Measurements from ENCODE around the gene PIEZO2.
A peak's percentile ranks its signal among the peaks of the same experiment; 100 is the strongest.

The PIEZO2 gene

GRCh38 chr18:10771053-10771709, 378.2 kb downstream of the PIEZO2 start:
- no peak for DNase-seq

- no peak for DNase-seq
Measured at GRCh38 chr18:10770264-10770663, 379.1 kb downstream of the PIEZO2 start.

DNA sequence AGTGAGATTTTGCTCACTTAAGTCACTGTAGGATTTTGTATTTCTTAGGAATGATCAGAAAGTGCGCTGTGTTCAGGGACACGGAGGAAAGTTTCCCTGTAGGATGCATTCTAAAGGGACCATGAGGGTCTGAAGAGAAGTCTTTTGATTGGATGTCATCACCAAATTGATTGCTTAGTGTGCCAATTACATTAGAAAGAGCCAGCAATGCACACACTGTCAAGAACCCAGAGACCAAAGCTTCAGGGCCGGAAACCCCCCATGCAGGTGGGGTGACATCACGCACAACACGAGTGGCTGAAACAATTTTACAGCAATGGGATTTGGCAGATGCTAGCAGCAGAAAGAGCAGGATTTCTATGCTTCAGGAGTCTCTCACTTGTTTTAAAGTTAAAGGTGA, 381.1 kb downstream of the PIEZO2 start:
- DNase-seq, result no peak

DNA sequence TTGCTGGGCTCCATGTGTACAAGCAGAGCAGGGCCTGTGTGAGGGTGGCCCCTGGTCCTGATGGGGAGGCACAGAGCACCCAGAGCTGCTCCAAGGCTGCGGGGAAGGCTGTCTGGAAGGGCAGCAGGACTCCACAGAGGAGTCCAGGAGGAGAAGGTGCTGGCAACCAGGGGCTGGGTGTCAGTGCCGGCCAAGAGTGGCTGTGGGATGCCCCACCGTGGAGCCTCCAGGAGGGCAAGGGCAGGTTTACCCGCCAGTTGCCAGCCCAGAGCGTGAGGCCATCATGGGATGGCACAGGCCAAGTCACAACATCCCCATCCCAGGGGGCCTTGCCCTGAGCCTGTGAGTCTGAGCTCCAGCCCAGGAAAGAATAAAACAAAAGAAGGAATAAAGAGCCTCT, 381.7 kb downstream of the PIEZO2 start:
- DNase-seq, result no peak

- no peak for DNase-seq
Measured at GRCh38 chr18:10760986-10761385, 388.4 kb downstream of the PIEZO2 start.

GRCh38 chr18:10759241-10759640, 390.1 kb downstream of the PIEZO2 start:
- no peak for DNase-seq

DNA sequence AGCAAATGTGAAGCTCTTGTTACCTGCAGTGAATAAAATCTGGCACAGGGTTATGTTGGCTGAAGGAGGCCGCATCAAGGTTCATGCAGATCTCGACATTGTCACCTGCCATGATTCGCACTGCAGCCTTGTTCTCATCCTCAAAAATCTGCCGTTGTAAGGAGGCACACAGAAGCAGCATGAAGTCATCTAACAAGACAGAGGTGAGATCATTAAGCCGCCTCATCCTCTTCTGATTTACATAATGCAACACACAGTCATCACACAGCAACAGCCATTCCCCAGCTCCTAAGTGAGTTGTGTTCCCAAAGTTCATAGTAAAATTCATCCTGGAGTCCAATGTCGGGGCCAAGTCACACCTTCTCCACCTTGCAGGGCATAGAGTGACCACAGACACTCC, 391.4 kb downstream of the PIEZO2 start:
- no peak for DNase-seq

DNA sequence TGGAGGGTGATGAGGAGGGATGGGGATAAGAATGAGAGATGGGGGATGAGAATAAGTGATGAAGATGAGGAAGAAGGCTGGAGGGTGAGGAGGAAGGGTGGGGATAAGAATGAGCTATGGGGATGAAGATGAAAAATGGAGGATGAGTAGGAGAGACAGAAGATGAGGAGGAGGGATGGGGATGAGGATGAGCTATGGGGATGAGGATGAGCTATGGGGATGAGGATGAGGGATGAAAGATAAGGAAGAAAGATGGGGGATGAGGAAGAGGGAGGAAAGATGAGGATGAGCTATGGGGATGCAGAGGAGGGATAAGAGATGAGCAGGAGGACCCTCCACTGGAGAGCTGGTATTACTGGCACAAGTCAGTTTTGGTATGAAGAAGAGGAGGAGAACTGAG, 392.0 kb downstream of the PIEZO2 start:
- DNase-seq, result no peak

- DNase-seq, result no peak
Measured at GRCh38 chr18:10755855-10756254, 393.5 kb downstream of the PIEZO2 start.

DNA sequence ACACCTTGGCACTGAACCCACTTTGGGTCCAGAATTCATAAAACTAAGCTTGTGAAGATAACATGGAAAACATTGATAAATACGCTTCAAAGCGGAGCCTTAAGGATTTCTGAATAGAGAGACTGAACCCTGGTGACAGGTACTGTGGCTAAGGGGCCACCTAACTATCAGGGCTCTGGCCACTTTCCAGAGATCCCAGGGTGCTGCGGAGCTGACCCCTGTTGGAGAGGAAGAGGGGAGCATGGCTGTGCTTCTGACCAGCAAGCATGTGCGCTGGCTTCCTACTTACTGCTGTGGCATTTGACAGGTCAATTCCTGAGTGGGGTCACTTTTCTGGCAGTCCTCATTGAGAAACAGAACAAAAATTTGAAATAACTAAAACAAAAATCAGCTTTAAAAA, 395.2 kb downstream of the PIEZO2 start:
- DNase-seq, result no peak

DNA sequence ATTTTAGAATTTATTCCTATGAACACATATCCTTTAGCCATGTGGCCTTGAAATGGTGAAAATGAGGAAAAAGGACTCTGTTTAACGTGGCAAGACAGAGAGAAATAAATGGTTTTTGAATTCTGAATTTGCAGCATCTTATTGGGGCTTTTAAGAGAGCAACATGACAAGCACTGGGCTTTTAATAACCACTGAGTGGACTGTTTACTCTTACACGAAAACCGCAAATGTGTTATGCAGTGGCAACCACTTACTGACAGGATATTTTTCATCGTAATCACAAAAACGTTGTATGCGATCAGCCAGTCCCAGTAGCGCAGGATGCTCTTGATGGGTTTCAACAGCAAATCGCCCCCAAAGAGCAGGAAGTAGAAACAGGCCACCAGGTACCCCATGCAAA, 397.0 kb downstream of the PIEZO2 start:
- DNase-seq, result no peak

- DNase-seq, result no peak
Measured at GRCh38 chr18:10751653-10752052, 397.7 kb downstream of the PIEZO2 start.

DNA sequence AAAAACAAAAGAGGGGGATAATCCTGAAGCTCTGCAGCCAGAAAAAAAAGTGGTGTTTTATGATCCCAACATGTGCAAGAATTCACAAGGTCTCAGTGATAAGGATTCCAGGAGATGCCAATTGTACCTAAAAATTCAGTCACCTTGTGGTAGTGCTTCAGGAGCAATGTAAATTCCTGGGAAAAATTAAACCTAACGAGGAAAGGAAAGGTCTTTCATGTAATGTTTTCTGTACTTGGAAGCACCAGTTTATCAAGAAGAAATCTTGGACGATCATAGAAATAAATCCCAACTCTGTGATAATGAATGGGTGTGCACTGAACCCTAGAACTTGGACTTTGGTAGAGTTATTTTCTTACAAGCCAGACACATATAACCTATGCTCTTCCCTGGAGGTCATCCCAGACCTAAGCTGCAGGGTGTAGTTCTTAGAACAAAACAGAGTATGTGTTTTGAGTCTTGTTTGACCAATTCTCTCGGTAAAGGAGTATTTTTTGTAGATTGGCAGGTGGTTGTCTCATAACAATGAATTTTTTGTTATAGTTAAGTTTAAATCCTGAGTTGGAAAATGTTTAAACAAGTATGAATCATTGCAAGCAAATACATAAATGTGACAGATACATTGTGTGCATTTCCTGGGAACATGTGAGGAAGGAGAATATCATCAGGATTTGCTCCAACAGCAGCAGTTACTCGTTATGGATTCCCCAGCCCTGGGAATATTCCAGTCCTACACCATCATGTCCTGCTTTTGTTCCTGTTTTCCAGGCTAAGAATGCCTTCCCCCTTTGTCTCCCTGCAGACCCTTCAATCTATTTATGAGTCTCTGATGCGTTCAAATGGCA, 399.0 kb downstream of the PIEZO2 start:
- no peak for DNase-seq

DNA sequence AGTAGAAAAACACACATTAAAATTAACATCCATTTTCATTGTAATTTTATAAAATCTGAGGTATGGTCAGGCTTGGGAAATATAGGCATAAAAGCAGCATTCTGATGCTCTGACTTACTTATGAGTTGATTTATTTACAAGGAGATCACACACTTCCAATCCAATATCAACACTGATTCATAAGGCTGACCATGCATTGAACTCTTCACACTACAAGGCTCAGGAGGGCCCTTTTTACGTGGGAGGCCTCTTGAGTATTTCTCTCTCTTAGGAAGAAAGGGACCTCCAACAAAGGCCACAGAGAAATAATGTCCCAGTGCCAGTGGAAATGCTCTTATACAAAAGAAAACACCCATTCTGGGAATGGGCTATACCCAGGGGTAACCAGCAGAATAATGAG, 400.7 kb downstream of the PIEZO2 start:
- no peak for DNase-seq

- DNase-seq, result no peak
Measured at GRCh38 chr18:10745971-10746370, 403.4 kb downstream of the PIEZO2 start.

- no peak for DNase-seq
Measured at GRCh38 chr18:10745219-10745618, 404.1 kb downstream of the PIEZO2 start.

DNA sequence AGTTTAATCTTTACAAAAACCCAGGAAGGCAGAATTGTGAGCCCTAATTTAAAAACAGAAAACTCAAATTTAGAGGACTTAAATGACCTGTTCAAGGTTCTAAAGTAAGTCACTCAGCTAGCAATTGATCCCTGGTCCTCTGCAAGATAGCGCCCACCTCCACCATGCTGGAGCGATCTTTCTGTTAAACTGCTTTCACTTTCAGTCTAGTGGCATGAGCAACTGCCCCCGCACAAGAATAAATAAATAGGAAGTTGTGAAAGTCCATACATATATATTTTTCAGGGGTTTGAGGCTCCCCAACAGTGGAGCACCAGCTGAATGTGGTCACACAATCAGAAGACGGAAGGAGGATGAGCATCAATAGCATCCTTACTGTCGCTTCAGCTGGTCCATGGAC, 405.6 kb downstream of the PIEZO2 start:
- DNase-seq, result no peak

- no peak for DNase-seq
Measured at GRCh38 chr18:10739152-10739551, 410.2 kb downstream of the PIEZO2 start.

DNA sequence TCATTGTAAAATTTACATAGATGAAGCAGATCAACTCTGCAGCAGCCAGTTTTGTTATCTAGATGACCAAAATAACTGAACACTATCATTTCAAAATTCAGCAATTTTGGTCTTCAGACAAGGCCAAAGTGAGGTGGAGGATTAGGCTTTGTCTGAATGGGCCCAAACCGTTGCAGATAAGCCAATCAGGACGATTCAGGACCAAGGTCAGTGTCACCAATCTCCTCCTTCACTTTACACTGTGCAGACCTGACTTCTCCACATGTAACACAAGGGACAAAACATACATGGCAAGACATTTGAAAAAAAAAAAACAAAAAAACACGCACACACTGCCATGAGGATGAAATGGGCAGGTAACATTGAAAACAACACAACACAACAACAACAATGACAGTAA, 412.4 kb downstream of the PIEZO2 start:
- DNase-seq, result no peak

GRCh38 chr18:10732990-10733389, 416.4 kb downstream of the PIEZO2 start:
- no peak for DNase-seq

DNA sequence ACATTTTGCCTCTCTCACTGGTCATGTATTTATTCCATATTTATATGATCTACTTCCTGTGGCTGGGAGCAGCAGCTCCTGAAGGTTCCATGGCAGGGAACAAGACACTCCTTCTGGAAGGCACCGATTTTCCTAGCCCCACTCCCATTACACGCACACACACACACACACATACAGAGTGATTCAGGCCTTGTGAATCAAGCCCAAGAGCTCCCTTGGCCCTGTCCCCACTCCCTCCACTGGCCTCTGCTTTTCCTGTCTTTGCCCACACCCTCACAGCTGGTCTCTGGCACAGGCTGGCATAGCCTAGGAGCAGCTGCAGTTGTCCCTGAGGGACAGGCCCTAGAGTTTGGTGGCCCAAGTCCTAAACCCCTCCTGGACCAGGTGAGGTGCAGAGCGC, 421.9 kb downstream of the PIEZO2 start:
- no peak for DNase-seq

GRCh38 chr18:10726198-10727068, 422.9 kb downstream of the PIEZO2 start:
- DNase-seq, result peak; percentile 27

DNA sequence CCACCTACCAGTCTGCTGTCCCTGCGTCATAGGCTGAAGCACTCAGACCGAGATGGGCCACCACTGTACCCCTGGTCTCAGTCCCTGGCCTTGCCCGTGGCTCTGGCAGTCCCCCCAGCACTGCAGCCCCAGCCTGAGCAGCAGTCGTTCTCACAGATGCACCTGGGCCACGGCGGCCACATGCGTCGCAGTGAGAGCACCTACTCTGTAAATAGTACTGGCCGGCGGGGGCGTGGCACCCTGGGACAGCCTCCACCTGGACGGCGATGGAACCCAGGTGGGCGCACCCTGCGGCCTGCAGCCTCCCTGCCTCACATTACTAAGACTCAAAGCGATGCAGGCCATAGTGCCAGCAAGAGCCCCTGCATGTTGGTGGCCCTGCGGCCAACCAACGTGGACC, 424.7 kb downstream of the PIEZO2 start:
- DNase-seq, result no peak

GRCh38 chr18:10723496-10723895, 425.9 kb downstream of the PIEZO2 start:
- DNase-seq, result no peak
